Posterior vena cava (tissue), 2 donors: Measurements from ENCODE around the gene HPCAL4. TPM values are rescaled to one million over a fixed set of nuclear protein-coding genes. Genes with fewer than 3 reads are reported as not detected.

Experiments used
- DNase-seq: peaks from one replicate; pipeline ENCODE4 v3.0.0-alpha.2; 2020; ENCODE audit warnings: low spot score
- intact Hi-C, 2 donors: fragments of 100-400 bp; cut with DNase I; formaldehyde crosslinking; loops; one replicate each; pipeline versions ENCODE4 v1.14.1 to v1.14.2; 2022 to 2023
- total RNA-seq, 2 donors: library from RNA; stranded (reverse); fragmentation: NEBNext Ultra II Directional; extraction: Animal tissue kit (Norgen Biotek cat#: 25700); gene quantifications; one replicate each; pipeline ENCODE4 v1.2.1, GENCODE V29; 2021
- donor health status: DM: yes; HTN: yes; CAD: no.
- donor health status: DM: yes; HTN: yes; CAD: no.

Gene HPCAL4
- total RNA-seq, 2 donors from 2014 or later, result 0.09 TPM; not detected in 1

- DNase-seq, result no peak
- intact Hi-C loops, result loop anchor here in 1 of 2 donors (5.0 kb wide), 1 partner anchor 52 kb away; no protein-coding TSS in a partner anchor
These were observed 32.1 kb downstream of the HPCAL4 start for GRCh38 chr1:39659110-39659509.

DNA sequence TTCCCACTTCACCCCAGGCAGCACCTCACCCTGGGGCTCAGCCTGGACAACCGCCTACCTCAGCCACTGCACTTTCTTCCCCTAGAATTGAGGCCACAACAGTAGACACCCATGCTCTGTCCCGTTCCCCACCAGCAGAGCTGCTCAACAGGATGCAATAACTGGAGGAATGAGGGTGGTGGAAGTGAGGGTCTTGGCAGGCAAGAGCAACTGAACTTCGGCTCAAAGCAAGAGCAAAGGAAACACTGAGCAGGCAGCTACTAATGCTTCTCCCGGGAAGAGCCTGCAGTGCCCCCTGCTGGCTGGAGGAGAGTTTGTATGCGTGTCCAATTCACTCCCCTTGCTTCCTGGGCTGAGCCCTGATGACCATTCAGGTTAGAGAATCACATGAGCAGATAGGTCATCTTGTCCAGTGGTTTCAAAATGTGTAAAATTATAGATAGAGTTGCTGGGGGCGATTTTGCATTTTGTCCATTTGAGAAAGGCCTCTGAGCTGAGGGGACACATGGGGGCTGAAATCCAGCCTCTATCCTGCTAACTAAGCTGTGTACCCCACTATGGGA, 33.2 kb downstream of the HPCAL4 start:
- peak; percentile 93 for DNase-seq
- intact Hi-C loops, result loop anchor here in 1 of 2 donors (5.0 kb wide), 1 partner anchor 51 kb away; no protein-coding TSS in a partner anchor

DNA sequence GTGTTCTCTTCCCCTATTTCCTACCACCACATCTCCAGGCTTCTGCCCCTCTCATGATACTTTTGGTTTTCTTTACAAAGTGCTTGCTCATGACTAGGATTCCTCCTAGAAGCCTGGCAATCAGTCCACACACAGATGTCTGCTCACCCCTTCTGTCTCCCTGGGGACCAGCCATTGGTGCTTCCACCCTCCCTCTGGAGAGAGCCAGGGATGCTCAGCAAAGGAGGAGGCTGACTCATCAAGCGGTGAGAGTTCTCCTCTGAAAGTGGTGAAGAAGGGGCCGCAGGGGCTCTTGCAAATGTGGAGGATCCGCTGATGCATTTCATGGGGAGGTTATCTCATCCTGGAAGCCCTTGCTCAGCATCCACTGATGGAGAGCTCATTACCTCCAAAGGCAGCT, 33.8 kb downstream of the HPCAL4 start:
- intact Hi-C loops, result loop anchor here in 1 of 2 donors (5.0 kb wide), 1 partner anchor 50 kb away; no protein-coding TSS in a partner anchor

DNA sequence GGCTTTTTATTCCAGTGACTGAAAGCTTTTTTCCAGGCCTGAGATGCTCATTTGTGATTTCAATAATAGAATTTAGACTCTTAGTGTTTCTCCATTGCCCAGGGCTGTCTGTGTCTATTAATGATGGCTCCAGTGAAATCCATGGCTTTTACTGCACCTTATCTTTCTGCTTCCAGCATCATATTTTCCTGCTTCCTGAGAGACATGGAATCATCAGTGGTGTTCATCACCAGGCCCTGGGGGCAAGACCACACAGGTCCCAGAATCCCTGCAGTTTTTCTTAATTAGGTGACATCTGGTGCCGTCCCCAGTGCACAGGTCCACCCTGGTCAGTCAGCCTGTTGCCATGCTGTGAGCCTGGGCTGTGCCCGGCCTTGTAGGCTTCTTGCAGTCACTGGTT, 34.8 kb downstream of the HPCAL4 start:
- no peak for DNase-seq
- intact Hi-C loops, result loop anchor here in 1 of 2 donors (5.0 kb wide), 1 partner anchor 49 kb away; no protein-coding TSS in a partner anchor

More for the DNA sequence above, 33.8 kb downstream of the HPCAL4 start:
- no peak for DNase-seq

DNA sequence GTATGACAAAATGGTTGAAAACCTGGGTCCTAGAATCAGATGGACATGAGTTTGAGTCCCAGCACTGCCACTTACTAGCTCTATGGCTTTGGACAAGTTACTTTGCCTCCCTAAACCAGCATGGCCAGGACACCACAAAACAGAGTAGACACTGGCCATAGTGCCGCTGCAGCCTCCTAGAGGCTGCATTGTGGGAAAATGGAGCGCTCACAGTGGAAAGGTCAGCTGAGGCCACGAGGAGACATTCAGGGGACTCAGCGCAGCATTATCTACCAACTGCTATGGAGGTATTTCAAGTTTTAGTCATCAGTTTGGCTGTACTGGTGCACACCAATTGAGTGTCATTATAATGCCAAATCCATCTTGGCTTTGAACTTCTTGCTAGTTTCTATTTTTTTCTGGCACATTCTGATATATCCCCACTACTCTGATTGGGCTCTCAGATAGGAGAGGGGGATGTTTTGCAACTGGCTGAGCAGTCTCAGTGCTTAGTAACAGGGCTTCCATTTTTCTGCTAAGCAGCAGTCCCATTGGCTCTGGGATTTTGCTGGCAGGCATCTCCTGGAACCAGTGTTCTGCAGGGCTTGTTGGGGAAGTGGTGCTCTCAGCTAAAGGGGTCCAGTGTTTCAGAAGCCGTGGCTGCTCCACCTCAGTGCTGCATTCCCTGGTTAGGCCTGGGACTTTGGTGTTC, 35.5 kb downstream of the HPCAL4 start:
- intact Hi-C loops, result loop anchor here in 1 of 2 donors (5.0 kb wide), 1 partner anchor 48 kb away; no protein-coding TSS in a partner anchor
- DNase-seq, result no peak

GRCh38 chr1:39654291-39654690, 36.9 kb downstream of the HPCAL4 start:
- no peak for DNase-seq
- intact Hi-C loops, result loop anchor here in 1 of 2 donors (5.0 kb wide), 1 partner anchor 47 kb away; no protein-coding TSS in a partner anchor

- DNase-seq, result peak; percentile 94
- intact Hi-C loops, result loop anchor here in 1 of 2 donors (5.0 kb wide), 1 partner anchor 46 kb away; no protein-coding TSS in a partner anchor
These were observed 37.6 kb downstream of the HPCAL4 start for GRCh38 chr1:39653546-39654031.

DNA sequence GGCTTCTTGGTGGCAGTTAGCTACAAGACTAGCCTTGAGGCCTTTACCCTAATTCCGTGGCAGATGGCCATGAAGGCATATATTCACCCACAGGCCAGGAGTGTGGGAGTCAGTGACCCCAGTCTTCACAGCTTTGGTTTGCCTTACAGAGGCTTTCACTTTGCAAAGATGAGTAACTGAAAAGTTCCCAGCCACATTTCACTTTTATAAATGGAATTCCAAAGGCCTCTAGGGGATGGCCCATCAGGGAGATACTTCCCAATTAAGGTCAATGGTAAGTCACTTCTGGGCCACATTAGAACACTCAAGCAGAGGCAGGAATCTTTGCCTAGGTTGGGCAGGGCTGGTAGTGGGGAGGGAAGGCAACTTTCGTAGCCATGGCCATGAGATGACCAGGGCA, 38.7 kb downstream of the HPCAL4 start:
- no peak for DNase-seq
- intact Hi-C loops, result loop anchor here in 1 of 2 donors (5.0 kb wide), 1 partner anchor 45 kb away; no protein-coding TSS in a partner anchor

- peak; percentile 92 for DNase-seq
- intact Hi-C loops, result loop anchor here in 1 of 2 donors (5.0 kb wide), 1 partner anchor 45 kb away; no protein-coding TSS in a partner anchor
These were observed 39.1 kb downstream of the HPCAL4 start for GRCh38 chr1:39652105-39652504.

DNA sequence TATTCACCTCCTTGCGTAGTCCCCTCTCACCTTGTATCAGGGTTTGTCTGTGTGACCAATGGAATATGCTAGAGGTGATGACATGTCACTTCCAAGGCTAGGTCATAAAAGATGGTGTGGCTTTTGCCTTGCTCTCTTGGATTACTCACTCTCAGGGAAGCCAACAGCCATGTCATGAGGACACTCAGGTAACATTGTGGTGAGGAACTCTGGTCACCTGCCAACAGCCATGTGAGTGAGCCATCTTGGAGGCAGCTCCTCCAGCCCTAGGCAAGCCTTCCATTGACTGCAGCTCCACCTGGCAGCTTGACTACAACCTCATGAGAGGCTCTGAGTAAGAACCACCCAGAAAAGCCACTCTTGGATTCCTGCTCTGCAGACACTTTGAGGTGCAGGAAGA, 40.8 kb downstream of the HPCAL4 start:
- intact Hi-C loops, result loop anchor here in 1 of 2 donors (5.0 kb wide), 1 partner anchor 43 kb away; no protein-coding TSS in a partner anchor
- no peak for DNase-seq

GRCh38 chr1:39649636-39650185, 41.5 kb downstream of the HPCAL4 start:
- intact Hi-C loops, result loop anchor here in 1 of 2 donors (5.0 kb wide), 1 partner anchor 42 kb away; no protein-coding TSS in a partner anchor
- no peak for DNase-seq

DNA sequence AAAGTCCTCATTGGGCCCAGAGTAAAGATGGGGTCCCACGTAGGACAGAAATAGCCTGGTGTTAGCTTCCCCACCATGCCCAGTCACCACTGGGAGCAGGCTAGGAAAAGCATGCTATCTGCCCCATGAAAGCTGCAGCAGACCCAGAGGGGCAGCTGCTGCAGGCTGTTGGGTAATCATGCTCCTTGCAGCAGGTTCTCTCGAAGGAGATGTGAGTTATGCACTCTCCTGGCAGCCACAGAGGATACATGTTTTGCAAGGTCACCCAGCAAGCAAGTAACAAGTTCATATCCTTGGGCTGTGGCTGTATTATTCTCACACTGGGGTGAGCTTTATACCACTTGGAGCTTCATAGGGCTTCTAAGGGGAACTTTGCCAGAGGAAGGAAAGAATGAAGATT, 42.7 kb downstream of the HPCAL4 start:
- intact Hi-C loops, result no loop called here
- DNase-seq, result no peak

DNA sequence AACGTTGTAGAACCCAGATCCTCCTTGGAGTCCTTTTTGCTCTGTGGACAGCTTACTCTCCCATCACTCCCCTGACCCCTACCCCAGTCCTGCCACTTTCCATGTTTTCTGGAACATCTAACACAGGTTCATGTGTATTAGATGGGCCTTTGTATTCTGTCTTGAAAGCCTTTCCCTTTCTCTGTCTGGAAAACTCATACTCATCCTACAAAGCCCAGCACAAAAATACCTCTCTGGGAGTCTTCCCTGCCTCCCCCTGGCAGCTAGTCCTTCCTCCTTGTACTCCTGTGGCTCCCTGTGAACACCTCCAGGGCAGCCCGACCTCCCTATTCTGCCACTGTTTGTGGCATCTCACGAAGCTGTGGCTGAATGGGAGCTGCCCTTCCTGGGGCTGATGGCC, 44.0 kb downstream of the HPCAL4 start:
- intact Hi-C loops, result no loop called here
- no peak for DNase-seq

GRCh38 chr1:39646232-39647081, 44.8 kb downstream of the HPCAL4 start:
- intact Hi-C loops, result no loop called here
- DNase-seq, result peak; percentile 89

GRCh38 chr1:39645411-39646043, 45.7 kb downstream of the HPCAL4 start:
- intact Hi-C loops, result no loop called here
- no peak for DNase-seq

DNA sequence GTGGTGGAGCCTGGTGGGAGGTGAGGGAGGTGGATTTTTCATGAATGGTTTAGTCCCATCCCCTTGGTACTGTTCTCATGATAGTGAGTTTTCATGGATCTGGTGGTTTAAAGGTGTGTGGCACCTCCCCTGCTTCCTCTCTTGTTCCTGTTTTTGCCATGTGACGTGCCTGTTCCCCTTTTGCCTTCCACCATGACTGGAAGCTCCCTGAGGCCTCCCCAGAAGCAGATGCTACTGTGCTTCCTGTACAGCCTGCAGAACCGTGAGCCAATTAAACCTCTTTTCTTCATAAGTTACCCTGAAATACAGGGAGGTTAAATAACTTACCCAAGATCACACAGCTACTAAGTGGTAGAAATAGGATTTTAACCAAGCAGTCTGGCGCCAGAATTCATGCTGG, 47.5 kb downstream of the HPCAL4 start:
- intact Hi-C loops, result no loop called here
- DNase-seq, result no peak

- DNase-seq, result no peak
- intact Hi-C loops, result no loop called here
These were observed 48.4 kb downstream of the HPCAL4 start for GRCh38 chr1:39642796-39643195.

GRCh38 chr1:39640861-39641260, 50.4 kb downstream of the HPCAL4 start:
- no peak for DNase-seq
- intact Hi-C loops, result no loop called here
